Posterior cingulate gyrus (tissue), 11 donors: ENCODE measurements around the gene HMGCLL1.

ENCODE experiments used
- DNase-seq, 10 donors: peaks; one replicate each; pipeline versions ENCODE4 v3.0.0 to v3.0.0-alpha.2; 2020 to 2021; ENCODE audit warnings: mixed read lengths in 3 of 10
- intact Hi-C: fragments of 100-400 bp; cut with DNase I; formaldehyde crosslinking; loops from one replicate; pipeline ENCODE4 v1.15.1; 2023

The HMGCLL1 gene

DNA sequence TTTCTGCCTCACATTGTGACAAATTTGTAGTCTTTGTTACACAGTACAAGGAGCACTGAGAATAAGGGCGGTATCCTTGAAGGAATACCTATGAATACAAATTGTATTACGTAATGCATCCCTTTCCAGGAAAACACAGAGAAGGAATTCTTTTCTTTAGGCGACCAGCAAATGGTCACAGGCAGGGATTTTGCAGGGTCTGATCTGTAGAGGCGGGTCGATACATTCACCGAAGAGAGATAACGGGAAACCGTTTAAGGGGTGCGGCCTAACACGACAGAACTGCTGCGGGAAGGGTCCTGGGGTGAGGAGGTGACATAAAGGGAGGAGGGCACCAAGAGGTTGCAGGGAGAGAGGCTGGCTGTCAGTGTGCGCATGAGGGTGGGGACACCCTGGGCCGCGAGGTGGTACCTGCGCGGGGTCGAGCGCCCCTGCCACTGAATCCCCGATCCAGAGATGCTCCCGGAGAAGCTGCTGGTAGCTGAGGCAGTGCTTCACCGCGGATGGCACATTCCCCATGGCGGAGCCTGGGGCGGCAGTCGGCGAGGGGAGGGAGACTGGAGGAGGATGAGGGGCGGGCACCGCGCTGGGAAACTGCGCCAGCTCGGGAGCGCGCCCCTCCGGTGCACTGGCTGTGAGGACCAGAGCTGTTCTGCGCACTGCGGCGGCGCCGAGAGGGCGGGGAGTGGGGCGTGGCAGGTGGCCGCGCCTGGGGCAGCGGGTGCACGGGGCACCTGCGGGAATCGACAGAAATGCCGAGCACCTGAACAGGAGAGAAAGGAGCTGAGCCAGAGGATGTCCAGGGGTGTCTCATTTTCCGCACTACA is at the start of gene HMGCLL1:
Gene HMGCLL1, minus strand, starts transcription at position 656 of the 827 bp plus-strand sequence. Its CDS starts 137 bp downstream, at position 519.
- intact Hi-C loops, result no loop called here
- peak; percentile 33 to 97 (median 78) for DNase-seq

DNA sequence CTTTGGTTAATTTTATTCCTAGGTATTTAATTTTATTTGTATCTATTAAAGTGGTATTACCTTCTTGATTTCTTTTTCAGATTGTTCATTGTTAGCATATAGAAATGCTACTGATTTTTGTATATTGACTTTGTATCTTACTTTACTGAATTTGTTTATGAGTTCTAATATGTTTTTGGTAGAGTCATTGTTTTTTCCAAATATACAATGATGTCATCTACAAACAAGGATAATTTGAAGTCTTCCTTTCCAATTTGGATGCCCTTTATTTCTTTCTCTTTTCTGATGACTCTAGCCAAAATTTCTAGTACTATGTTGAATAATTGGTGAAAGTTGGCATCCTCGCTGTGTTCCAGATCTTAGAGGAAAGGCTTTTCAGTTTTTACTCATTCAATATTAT is 43.0 kb upstream of the HMGCLL1 start:
- no peak for DNase-seq

DNA sequence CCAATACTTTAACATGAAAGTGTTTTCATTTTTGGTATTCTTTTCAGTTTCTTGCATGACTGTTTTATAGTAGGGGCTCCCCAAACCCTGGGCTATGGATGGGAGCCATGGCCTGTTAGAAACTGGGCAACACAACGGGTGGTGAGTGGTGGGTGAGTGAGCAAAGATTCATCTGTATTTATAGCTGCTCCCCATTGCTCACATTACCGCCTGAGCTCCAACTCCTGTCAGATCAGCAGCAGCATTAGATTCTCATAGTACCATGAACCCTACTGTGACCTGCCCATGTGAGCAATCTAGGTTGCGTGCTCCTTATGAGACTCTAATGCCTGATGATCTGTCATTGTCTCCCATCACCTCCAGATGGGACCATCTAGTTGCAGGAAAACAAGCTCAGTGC is 42.3 kb upstream of the HMGCLL1 start:
- intact Hi-C loops, result no loop called here
- no peak for DNase-seq

More for the DNA sequence above, 43.0 kb upstream of the HMGCLL1 start:
- intact Hi-C loops, result no loop called here

DNA sequence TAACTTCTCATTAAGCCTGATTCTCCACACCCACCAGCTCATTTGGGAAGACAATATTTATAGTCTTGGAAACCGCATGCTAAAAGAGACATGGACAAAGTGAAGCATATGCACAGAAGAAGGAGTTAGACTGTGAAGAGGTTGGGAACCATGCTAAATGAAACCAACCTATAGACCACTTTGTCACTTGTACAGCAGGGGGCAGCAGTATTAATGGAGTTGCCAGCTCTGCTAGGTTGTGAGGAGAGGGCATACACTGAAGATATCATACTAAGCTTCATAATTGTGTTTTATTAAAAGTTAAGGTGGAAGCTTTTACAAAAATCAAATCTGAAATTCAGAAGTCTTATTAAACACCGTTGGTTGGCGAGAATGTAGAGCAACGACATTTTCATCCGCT is 38.3 kb upstream of the HMGCLL1 start:
- DNase-seq, result no peak
- intact Hi-C loops, result no loop called here

DNA sequence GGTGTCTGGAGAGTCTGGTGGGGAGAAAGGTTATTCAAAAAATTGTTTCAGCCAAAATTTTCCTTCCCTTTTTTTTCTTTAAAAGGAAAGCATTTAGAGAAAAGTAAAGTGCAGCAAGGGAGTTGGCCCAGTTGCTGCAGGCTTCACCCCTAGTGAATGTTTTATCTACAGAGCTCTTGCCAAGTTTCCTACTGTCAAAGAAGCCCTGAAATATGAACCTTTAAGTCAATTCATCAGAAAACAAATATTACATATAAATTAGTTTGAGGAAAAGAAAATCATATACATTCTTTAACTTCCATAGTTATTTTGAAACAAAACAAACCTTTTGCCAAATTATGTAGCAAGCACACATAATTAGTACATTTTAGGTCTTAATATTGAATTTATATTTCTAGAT is 25.0 kb upstream of the HMGCLL1 start:
- DNase-seq, result no peak

DNA sequence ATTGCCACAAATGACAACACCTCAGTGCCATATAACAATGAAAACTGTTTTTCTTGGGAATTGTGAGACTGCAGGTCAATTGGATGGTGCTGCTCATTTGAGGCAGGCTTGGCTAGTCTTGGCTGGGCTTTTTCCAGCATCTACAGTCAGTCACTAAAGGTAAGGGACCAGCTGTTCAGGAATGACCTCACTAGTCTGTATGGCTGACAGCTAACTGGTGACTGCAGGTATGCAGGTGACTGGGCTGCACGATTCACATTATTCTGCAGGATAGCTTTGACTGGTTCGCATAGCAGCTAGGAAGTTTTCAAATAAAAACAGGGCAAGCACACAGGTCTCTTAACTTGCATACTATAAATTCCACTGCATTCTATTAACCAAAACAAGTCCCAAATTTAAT is 22.1 kb upstream of the HMGCLL1 start:
- intact Hi-C loops, result no loop called here

More for the DNA sequence above, 25.0 kb upstream of the HMGCLL1 start:
- intact Hi-C loops, result no loop called here

DNA sequence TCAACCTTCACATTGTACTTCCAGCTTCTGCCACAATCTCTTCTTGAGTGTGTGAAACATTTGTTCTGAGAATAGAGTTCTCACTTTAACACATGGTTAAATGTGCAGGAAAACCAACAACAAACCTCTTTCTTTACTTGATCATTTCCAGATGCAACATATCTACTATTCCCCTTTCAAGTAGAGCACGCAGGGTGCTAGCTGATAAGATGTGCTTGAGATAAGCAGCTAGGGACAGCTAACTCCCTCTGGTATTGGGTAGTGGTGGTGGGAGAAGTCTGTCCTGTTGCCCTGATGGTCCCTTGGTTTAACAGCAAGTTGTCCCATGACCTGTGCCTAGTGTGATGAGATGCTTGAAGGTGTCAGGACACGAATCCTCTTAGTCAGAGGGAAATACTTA is 15.4 kb upstream of the HMGCLL1 start:
- no peak for DNase-seq
- intact Hi-C loops, result no loop called here

More for the DNA sequence above, 22.1 kb upstream of the HMGCLL1 start:
- DNase-seq, result no peak

DNA sequence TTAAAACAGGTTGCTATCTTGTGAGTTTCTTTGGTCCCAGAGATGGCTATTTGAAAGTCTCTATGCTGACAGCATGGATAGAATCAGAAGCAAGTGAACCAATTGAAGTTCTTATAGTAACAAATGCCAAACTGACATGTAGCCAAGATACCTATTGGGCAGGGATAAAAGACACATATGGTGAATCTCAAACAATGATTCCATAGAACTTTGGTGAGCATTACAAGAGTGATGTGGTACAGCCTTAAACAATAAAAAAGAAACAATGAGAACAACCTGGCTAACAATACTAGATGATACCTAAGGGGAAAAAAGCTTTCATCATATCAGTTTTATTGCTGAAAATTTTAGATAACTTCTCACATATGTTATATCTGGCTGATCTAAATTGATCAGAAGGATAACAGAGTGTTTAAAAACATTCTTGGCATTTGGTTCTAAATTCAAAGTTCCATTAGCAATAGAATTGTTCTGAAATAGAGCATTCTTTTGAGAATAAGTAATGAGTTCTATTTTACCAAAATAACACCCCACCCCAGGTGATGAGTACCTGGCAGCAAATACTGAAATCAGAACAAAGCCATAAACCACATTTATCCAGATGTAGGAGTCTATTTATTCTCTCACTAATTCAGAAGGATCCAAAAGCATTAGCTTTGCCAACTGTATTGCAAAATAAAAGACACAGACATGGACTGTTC is 5.8 kb upstream of the HMGCLL1 start:
- intact Hi-C loops, result no loop called here
- no peak for DNase-seq

DNA sequence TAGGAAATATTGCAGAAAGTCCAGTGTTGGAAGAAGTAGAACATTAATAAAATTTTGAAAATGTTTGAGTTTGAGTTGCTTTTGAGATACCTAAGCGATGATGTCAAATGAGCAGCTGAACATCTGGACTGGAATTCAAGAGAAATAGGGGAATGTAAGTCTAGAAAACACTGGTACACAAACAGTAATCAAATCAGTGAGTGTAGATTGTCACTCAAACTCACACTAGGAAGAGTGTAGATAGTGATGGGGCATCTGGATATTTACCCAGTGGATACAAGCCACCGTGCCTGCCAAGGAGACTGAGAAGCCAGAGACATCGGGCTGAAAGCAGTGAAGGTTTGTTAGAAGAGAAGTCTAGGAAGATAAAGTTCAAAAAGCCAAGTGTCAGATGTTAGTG is 2.2 kb downstream of the HMGCLL1 start:
- no peak for DNase-seq
- intact Hi-C loops, result no loop called here

DNA sequence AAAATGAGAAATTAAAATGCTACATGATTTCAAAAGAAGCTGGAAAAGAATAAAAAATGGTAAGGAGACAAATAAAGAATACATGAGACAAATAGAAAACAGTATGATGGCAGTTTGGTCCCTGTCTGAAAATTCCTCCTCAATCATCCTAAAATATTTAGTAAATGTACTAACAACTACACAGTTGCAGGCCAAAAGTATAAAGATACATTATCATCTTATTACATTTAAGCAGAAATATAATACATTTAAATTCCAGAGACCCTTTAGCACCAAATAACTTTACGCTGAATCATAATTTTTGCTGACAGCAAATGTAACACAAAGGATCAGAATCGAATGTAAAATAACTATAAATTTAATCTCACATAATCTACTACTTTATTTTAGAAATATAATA is 4.4 kb downstream of the HMGCLL1 start:
- DNase-seq, result no peak
- intact Hi-C loops, result no loop called here

DNA sequence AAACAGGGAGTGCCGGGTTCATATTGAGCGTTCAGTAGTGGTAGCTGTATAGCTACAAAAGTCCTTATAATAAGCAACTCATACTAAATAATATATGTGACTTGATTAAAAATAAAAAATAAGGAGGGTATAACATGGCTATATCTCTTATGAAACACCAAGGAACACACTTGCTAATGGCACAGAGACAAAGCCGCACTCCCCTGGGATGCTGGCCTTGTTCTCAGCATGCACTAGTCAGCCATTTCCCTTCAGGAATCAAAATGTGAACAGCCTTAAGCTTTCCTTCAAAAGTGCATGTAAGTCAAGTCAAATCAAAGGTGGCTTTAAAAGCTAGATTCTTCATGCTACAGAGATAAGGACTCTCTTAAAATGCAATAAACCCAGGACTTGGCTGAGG is 9.4 kb downstream of the HMGCLL1 start:
- intact Hi-C loops, result no loop called here
- DNase-seq, result peak in 1 of 10 donors; percentile 37

DNA sequence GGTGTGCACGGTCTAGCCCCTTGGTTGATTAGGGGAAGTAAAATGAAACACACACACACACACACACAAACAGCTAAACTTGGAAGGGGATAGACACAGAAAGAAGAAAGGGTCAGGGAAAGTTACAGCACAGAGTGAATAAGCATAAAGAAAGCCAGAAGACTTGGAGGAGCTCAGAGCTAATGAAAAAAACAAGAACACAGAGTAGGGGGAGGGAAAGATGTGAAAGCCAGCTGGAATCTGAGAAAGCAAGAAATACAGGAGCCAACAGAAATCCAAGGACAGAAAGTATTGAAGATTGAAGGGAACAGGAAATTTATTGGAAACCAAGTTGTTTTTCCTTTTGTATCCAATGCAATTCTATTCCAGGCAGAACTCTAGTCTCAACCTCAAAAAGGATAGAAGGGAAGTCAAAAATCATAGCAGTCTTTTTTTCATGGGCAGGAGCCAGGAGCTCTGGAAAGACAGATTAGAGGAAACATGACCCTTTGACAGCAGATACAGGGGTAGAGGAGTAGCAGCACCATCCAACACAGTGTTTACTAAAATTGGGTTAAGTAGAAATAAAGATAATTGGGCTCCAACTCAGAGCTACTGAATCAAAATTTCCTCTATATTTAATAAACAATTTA is 10.1 kb downstream of the HMGCLL1 start:
- intact Hi-C loops, result no loop called here
- no peak for DNase-seq

DNA sequence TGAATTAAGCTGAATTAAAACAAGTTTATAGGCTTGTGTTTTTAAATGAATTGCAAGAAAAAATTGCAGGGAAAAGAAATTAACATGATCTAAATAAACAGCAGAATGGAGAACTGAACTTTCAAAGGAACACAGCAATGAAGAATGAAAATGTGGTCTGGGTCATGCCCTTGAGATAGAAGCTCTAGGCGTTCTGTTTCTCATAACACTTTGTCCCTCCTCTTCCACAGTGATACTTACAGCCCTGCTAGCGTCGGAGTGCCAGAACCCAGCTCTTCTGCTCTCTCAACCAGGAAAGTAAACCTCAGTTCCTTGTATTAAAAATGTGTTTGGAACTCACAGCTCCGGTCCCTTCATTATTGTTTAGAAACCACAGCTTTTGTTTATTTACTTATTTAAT is 11.4 kb downstream of the HMGCLL1 start:
- intact Hi-C loops, result no loop called here
- no peak for DNase-seq

DNA sequence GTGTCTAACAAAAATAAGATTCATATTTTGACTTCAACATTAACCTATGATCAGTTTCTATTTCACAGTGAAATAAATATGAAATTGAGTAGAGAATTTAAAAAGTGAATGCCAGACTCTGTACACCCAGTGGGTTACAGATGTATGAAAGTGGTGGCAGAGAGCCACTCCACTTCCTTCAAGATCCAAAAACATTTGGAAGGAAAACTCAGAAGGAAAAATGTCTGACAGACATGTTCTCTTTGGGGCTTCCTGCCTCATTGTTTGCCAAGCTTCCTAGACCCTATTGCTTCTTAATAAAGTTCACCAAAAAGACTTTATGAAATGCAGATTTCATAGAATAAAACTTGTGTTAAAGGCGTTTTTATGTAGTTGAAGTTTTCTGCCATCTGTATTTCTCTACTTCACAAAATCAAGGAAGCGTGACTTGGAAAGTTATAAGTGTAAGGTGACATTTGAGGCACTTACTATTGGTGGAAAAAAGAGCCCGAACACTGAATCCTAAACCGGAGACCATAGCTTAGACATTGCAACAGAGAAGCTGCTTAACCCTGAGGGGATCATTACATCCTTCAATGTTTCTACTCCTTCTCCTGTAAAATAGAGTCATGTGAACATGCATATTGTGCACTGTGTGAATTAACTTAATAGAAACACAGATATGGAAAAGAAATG is 12.8 kb downstream of the HMGCLL1 start:
- intact Hi-C loops, result no loop called here
- no peak for DNase-seq

DNA sequence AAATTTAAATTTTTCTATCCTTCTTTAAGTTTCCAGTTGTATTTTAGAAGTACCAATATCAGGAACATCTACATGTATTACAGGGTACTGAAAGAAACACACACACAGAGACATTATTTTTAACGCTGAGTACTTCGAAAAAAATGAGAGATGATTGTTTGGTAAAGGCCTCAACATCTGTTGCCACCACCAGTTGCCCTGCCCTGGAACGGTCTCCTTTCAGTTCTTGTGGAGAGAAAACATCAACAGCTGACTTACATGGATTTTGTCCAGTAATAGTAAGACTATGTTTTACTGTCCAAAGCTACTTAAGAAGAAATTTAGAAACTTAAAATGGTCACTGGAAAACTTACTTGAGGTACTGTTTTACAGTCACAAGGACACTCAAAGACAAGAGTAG is 16.7 kb downstream of the HMGCLL1 start:
- DNase-seq, result no peak
- intact Hi-C loops, result no loop called here

DNA sequence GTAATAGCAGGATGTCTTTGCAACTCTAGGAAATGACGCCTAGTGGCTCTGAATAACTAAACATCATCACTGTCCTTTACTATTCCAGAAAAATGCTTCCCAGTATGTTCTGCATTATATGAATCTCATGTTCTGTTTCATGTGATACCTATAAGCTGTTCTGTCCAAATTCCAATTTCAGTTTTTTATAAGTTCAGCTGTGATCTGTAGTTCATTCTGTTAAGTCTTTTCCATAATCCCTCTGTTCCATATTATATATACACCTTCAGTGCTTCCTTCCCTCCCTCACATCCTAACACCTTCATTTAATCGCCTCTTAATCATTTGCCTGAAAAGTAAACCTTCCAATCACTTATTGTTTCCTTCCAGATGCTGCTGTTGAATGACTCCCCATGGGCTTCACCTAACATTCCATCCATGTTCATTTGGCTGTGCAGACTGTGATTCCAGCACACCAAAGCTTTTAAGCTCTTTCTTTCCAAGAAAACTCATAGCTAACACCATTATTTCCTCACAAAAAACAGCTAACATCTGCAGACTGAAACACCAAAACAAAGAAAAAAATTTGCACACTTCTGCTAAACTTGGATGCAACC is 18.6 kb downstream of the HMGCLL1 start:
- DNase-seq, result no peak

DNA sequence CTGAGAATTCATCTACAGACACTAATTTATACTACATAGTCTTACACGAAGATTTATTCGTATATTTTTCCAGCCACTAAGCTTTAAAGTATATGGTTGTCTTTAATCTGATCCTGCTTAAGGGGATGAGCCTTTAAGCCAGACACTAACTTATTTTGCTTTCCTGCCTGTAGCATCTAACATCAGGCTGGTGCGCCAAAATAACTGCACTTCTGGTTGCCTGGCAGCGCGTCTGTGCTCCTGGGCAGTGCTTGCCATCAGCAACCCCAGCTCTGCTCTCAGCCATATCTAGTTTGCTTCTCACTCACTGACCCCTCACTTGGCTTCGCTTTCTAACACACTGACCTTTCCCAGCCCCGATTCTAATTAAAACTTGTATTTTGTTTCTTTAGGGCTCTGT is 21.8 kb downstream of the HMGCLL1 start:
- DNase-seq, result peak in 1 of 10 donors; percentile 50
- intact Hi-C loops, result no loop called here

More for the DNA sequence above, 18.6 kb downstream of the HMGCLL1 start:
- intact Hi-C loops, result no loop called here

DNA sequence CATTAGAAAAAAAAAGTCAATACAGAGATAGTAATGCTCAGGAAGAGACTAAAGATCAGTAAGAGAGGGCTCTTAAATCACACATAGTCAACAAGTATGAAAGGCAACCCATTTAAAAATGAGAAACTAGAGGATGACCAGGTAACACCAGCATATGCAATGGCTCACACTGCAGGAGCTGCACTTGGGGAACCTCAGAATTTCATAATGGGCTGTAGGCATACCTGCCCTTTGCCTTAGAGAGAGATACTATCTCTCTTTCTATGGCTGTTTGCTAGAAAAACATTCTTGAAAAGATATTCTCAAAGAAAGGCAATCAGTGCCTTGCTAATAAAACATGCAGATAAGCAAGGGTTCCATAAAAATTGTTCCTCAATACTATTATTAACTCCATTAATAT is 33.2 kb downstream of the HMGCLL1 start:
- intact Hi-C loops, result no loop called here
- no peak for DNase-seq

DNA sequence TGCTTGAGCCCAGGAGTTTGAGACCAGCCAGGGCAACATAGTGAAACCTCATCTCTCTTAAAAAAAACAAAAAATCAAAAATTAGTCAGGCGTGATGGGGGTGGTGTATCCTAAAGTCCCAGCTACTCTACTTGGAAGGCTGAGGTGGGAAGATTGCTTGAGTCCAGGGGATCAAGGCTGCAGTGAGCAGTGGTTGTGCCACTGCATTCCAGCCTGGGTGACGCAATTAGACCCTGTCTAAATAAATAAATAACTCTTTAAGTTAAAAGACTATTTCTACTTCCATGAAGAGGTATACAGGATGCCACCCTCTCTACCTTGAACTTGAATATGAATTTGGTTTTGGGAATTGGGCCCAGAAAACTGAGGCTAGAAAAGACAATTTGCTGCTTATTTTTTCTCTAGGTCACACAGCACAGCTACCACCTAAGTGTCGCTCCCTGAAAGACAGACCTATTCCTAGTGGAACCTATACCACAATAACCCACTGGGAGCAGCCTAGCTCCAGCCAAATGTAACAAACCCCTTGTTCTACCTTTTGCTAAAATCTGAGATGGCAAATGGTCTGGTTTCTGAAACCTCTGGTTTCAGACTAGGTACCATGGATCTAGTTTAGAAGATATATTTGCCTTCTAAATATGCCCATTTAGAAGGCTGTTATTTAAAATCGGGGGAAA is 35.2 kb downstream of the HMGCLL1 start:
- intact Hi-C loops, result no loop called here
- peak in 1 of 10 donors; percentile 29 for DNase-seq

DNA sequence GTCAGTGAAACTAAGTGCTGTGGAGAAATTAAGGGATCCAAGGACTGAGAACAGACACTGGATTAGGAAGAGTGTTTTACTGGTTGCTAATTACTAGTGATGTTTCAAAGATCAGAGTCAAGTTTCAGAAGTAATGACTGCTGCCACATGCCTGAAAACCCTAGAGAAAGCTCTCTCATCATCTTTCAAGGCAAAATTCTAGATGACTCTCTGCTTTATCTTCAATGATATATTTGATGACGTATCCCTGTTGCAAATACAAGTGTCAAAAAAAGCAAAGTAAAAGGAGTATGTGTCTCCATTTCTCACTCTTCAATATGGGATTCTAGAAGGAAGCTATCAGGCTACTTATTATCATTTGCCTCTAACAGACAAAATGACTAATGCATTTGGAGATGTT is 38.0 kb downstream of the HMGCLL1 start:
- intact Hi-C loops, result no loop called here
- DNase-seq, result no peak
